ENCODE measurements around the gene PLEKHA7.

- no peak for TF ChIP-seq REST (IDR thresholded peaks at IDR 0.05; ENCODE audit: insufficient replicate concordance, low read depth)
- no peak for TF ChIP-seq CTCF (IDR thresholded peaks at IDR 0.05; ENCODE audit: insufficient read depth, low read length)
- TF ChIP-seq GABPA (IDR thresholded peaks at IDR 0.05; ENCODE audit: low read depth) = no peak
Observed at GRCh38 chr11:16816358-16817270, 197.6 kb downstream of the PLEKHA7 start.
